GM18507 (cell line): Measurements from ENCODE around the gene FARP1.

ENCODE experiments used
- DNase-seq: peaks from one replicate; pipeline ENCODE4 v3.0.0; 2011; ENCODE audit warnings: low read depth; ENCODE audit not compliant: insufficient read length; ENCODE audit errors: extremely low spot score
- FAIRE-seq: peaks from 2 replicates; lab custom pipeline; 2011; peaks lifted over from hg19 to GRCh38; lab: Jason Lieb, UNC

FARP1 gene

DNA sequence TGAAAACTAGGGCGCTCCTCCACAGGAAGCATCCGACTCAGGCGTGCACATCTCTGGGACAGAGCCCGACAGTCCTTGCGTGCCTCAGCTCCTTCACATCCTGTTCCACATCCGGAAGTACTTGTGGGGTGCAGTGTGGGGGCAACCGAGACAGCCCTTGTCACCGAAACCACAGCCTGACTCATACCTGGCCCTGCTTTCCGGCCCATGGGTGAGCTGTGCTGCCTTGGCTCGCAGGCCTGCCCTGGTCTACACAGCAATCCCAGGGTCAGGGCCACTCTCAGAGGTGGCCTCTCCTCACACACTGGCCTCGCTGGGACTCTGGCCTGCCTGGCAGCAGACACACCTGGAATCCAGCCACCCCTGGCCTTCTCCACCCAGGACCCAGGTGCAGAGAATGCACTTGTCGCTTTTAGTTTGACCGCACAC lies 333.7 kb downstream of the FARP1 start:
- FAIRE-seq (peak; percentile 100), DNase-seq (peak; percentile 89)

DNA sequence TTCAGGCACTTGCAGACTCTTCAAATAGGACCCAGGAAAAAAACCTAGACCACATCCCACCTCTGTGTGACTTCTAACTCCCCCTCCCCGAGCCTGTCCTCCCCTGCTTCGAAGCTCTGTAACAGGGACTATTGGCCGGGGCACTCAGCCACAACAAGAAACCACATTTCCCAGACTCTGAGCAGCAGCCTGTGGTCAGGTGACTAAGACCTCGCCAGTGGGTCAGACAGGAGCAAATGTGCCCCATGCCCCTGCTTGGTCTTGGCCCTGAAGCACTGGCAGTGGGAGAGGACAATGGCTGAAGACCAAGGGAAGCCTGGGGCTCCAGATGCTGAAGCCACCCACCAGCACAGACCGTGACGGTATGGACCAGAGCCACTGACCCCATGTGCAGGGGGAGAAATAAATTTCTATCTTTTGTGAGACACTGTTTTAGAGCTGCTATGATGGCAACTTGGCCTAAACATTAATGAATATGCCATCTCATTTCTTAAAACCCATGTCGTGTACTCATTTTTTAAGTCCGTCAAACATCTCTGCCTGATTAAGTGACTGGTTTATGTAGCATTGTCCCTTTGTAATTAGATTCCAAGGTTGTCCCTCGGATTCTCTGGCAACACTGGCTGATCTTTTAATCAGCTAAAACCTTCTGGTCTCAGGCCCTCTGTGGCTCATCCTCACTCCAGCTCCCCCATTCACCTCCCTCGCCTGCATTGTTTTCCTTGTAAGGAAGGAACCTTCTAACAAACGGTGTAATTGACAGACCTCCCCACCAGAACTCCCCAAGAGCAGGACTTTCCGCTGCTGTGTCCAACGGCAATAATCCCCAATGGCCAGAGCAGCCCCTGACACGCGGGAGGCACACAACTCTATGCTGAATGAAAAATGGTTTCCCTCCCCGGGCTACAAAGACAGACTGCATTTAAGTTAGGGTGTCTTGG lies 335.6 kb downstream of the FARP1 start:
- DNase-seq (no peak), FAIRE-seq (peak; percentile 95)

DNA sequence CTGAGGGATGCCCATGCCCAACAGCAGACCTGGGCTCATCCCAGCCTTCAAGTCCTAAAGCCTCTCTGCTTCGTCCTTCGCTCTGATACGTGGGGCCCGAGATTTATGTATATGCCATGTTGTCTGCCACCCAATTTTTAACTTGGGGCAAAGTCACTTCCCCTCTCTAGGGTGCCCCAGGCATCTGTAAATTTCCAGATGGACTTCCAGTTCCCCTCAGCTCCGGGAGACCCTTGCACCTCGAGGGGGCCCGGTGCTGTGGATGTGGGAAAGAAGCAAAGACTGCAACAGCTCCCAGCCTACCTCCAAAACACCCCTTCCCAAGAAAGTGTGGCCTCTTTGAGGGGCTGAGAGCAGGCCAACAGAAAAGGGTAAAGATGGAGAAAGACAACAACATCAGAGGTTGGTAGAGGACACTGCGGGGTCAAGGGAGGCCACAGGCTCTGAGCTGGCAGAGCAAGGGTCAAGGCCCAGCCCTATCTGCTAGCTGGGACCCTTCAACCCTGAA lies 336.7 kb downstream of the FARP1 start:
- DNase-seq: no peak
- FAIRE-seq: no peak

DNA sequence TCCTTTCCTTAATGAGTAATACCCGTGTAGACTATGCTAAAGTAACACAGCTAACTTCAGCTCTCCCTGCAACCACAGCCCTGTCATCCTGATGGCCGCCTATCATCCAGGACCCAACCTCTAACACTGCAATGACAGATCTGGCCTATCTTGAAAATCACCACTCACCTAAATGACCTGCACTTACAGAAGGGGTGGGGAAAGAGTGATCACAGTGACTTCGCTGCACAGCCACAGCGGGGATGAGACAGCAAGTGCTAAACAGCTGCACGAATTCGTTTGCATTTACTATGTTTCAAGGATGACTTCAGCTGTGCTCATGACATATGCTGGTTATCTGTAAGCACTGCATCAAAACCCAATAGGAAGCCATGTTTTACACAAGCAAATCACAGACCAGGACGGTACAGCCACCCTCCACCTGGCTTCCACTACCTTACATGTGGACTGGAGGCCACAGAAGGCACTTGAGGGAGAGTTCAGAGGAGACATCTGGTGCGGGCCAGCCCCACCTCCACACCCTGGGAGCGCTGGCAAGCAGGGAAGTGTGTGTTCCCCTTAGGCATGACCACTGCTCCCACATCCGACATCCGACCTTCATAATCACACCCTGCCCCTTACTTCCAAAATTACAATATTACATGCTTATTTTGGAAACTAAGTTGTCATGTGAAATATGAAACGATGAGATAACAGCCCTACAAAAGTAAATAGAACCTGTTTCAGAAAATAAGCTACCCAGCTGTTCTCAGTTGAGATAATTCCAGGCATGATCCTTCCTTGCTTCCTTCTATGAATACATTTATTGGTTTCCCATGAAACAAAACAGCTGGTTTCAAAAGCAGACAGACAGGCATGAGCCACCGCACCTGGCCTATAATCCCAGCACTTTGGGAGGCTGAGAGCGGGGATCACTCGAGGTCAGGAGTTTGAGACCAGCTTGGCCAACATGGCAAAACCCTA lies 338.3 kb downstream of the FARP1 start:
- peak; percentile 85 for FAIRE-seq
- DNase-seq: no peak

DNA sequence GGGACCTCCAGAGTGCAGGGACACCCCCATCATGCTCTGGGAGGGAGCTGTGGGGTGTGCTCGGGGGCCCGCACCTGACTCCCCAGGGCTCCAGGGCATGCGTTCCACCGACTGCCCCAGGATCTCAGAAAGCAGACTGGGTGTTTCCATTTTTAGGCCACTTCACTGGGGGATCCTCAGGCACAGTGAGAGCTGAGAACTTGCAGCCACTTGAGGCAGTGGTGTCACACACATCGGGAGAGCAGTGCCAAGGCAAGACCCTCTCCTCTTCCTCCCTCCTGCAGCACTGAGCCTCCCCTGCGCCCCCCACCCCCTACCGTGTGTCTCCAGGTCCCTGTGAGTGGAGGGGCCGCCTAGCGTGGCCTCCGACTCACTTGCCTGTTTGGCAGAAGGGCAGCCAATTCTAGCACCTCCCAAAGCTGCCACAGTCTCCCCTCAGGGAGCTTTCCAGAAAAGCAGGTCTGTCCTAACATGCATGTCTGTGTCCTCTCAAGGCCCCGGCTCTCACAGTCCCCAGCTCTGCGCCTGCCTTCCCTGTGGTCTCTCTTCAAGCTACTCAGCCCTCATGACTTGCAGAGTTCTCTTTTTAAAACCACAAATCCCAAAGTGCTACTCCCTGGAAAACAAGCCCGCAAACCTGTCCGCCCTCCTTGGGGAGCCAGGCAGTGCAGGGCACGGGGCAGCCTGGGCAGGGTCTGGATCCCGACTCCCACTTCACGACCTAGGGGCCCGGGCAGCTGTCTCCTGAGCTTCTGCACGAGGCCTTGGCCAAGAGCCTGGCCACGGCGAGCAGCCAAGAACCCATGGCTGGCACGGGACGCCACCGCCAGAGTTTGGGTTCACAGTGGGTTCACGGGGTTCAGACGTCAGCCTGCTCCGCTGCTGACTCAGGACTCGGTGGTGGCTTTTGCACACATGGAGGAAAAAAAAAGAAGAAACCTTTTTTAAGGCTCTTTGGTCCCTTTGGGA lies 339.9 kb downstream of the FARP1 start:
- peak; percentile 15 for FAIRE-seq
- DNase-seq: no peak

DNA sequence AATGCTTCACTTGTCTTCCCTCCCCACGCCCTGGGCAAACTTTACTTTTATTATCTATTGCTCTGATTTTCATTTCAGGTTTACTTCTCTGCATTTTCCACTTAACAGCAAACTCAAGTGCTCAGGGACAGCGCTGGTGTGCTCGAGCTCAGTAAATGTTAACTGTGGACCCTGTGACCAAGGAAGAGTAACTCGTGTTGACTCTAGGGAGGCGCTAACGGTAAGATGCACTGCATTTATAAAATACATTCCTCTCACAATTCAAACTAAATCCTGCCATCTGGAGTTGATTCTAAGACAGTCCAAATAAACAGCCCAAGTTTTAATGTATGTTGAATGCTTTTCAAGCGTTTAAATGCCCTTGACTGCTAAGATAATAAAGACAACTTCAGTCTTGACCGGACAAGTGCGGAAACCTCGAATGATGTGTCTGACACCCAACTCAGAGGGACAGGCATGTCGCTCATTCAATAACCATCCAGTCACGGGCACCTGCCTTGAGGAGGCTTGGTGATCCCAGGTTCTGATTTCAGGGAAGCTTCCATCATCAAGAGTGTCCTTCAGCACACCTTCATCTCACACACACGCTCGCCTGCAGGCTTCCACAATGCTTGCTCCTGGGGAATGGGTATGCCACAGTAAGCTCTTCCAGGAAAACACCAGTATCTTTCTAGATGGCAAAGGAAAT lies 340.9 kb downstream of the FARP1 start:
- FAIRE-seq: no peak

DNA sequence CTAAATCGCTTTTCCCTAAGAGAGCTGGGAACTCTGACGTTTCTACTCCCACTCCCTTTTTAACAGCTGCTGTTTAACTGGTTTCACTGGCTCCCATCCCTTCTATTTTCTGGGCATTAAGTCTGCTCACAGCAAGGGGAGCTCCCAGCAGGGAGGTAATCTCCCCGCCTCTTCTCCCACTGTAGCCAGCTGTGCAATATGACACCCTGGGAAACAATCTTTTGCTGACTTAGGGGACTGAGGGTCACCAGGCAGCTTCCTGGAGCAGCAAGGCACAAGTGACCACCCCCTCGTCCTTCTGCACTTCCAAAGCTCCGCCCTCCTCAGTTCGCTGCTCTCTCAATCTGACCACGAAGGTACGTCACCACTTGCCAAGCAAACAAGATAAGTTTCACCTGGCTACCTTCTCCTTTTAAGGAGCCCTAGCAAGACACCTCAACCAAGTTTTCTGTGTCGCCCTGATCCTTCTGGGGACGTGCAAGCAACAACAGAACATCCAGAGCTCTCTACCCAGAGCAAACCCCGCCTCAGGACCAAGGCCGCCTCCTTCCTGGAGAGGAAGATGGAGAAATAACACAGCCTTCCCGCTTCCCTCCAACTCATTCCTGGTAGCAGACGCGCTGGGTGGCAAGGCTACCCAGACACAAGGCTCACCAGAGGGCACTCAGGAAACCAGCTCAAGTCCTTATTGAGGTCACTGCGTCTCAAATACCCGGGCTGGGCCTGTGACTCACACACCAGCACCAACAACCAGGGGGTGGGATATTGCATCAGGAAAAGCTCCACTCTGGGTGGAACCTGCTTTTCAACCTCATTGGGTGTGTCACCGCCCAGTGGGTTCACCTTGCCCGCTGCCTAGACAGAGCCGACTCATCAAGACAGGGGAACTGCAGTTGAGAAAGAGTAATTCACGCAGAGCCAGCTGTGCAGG lies 341.7 kb downstream of the FARP1 start:
- no peak for DNase-seq
- peak; percentile 62 for FAIRE-seq

More for the DNA sequence above, 340.9 kb downstream of the FARP1 start:
- DNase-seq: no peak

DNA sequence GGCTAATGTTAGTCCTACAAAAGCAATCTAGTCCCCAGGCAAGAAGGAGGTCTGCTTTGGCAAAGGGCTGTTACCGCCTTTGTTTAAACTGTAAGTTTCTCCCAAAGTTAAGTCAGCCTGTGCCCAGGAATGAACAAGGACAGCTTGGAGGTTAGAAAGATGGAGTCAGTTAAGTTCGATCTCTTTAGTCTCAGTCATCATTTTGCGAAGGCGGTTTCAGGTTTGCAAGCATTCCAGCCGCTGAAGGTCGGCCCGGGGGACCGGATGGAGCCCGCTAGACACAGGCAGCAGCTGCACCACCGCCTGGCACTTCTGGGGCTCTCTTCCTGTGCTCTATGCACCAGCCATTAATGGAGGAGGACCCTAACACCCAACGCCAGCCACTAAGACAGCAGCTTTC lies 342.7 kb downstream of the FARP1 start:
- FAIRE-seq: no peak
- DNase-seq: no peak

DNA sequence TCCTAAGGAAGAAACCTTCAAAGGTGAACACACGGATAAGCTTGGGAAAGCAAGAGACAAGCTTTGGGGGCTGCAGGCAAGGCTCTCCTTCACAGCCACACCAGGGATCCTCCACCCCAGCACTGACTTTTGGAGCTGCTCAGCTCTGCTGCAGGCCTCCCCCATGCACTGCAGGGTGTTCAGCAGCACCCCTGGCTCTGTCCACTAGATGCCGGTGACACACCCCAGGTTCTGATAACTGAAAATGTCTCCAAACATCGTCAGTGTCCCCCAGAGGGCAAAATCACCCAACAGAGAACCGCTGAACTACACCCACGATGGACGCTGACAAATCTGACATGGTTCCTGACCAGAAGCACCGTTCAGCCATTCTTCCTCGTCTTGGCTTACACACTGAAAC lies 343.5 kb downstream of the FARP1 start:
- DNase-seq: no peak
- no peak for FAIRE-seq

DNA sequence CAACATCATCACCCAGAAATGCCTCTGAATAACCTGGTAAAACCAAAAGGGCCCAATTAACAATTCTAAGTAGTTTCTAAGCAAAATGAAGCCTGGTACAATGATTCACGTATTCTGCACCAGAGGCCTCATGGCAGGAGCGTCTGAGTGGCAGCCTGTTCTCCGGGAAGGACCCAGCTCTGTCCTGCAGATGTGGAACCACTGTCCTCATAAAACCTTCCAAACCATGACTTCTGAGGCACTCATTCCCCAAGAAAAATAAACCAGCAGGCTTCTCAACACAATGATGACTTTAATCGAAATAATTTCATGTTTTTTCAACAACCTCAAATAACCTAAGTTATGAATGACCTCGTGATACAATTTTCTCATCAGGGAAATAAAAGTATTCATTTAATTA lies 344.1 kb downstream of the FARP1 start:
- no peak for FAIRE-seq
- no peak for DNase-seq

DNA sequence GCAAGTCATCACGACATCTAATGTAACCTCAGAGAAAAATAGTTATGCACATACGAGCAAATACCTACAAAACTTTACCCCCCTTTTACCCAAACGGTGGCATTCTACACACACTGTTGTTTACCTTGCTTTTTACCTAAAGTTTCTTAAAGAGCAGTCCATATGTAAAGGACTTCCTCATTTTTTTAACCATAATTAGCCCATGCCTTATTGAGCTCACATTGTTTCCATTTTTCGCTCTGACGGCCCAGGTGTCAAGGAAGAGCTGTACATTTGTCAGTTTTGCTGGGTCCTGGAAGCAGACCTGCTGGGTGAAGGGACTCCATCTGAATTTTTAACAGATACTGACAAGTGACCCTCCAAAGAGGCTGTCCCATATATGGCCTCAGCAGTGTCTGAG lies 344.6 kb downstream of the FARP1 start:
- DNase-seq: no peak
- FAIRE-seq: no peak

DNA sequence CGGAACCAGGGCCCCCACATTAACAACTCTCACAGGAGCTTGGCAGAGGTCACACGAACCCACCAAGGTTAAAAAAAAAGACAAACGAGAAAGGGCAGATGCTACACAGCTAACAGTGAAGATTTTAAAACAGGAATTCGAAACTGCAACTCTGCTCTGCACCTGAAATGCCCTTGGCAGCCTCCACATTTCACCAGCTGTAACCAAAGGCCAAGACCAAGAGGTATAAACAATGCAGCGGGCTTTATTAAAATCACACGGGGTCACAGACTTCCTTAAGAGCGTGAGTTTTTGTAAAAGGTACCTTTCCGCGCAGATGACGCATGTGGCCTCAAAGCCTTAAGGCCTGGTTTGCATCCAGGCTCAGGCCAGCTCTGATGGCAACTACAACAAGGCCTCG lies 345.8 kb downstream of the FARP1 start:
- no peak for DNase-seq
- peak; percentile 24 for FAIRE-seq

DNA sequence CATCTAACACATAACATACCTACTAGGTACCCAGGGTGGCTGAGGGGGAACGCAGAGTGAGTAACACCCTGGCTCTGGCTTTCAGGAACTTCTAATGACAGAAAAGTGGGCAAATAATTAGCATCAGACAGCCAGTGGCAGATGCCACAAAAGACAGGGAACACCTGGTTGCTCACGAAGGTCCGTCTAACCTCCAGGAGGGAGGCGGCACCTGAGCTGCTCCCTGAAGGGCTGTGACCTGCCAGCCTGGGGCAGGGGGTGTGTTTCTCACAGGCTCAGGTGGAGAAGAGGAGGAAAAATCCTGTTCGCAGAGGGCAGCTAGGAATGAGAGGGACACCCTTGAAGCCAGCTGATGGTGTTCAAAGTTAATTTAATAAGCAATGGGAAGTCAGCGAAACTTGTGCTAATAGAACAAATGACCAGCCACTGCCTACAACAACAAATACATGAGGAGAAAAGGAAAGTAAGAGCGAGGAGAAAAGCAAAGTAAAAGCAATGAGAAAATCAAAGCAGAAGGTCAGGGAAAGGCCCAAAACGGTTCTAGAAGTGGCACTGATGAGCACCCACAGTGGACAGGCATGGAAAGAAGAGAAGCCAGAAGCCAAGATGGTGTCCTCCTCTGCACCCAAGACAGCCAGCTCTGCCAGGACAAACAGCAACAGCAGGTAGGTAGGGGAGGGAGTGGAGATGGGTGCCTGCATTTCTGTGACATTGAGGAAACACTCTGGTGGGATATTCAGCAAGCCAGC lies 346.7 kb downstream of the FARP1 start:
- FAIRE-seq (peak; percentile 35), DNase-seq (no peak)

DNA sequence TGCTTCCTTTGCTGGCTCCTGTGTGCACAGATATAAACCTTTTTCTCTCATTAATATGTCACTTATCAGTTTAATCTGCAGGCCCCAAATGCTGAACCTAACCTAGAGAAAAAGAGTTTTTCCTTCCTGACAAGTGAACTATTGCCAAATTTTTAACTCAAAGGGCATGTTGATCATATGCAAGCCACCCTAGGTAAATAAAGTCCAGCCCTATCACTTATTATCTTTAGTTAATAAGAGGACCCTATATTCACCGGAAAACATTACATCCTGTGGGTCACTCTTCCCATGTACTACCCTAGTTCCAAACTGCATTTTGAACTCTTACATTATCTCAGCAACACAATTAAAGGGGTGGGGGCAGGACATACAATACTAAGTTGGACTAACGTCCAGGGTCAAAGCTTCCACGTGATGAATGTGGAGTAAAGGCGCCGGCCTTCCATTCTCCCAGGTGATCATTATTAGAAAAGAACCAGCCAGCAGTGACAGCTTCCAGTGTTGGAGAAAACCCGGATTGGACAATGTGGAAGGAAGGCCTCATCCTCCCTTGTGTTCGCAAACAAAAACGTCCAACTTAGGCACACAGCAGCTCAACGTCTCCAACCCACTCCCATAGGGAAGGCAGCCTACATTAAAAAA lies 347.4 kb downstream of the FARP1 start:
- FAIRE-seq: no peak

DNA sequence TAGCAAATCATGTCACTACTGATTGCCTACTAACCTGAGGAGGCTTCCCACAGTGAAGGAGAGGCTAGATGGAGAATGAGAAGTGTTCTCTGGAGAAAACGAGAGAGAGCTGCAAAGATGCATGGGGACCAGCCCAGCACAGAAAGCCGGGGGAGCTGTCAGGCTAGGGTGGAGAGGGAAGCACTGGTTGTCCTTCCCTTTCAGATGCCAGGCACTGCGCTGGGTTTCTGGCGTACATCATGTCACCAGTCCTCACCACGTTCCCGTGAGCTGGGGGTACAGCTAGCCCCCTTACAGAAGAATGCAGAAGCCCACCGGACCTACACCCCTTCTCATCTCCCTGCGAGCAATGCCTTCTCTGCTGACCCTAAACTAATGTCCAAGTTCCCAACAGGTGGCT lies 348.0 kb downstream of the FARP1 start:
- DNase-seq (no peak), FAIRE-seq (no peak)

More for the DNA sequence above, 347.4 kb downstream of the FARP1 start:
- no peak for DNase-seq

DNA sequence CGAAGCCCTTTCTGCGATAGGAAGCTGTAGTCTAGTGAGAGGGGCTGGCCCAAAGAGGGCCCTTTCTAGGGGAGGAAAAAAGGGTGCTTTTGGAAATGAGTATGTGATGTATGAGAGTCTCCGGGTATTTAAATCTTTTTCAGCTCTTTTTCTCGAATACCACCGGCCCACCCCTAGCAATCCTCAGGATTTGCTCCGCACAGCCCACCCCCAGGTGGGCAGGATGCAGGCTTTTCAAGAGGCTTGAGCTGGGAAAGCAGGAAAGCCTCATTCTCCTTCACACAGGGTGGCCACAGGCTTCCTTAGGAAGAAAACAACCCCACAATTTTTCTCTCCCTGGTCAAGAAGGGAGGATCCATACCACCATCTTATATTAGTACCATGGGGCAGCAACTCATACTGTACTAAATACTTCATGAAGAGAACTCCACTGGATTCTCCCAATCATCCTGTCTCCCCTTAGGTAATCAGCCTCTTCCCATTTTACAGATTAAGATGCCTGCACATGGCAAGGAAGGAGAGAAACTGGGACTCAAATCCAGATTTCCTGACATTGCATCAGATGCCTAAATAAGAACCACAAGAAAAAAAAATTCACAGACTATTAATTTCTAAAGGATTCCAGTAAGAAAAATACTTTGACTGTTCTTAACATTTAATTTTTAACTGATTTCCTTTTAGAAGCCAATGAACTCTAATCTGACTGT lies 349.6 kb downstream of the FARP1 start:
- no peak for DNase-seq
- no peak for FAIRE-seq
